Placental pericyte (primary cell): ENCODE measurements around the gene UCN3. TPM values are rescaled to one million over a fixed set of nuclear protein-coding genes. Genes with fewer than 3 reads are reported as not detected.

ENCODE experiments used
- total RNA-seq: library from RNA; depleted of rRNA; stranded (reverse); fragments of >200 nt; gene quantifications from 2 replicates; pipeline ENCODE4 v1.2.3, GENCODE V29; 2012

The UCN3 gene
- total RNA-seq = not detected in 2 replicates

GRCh38 chr10:5364890-5365338 is at the start of gene UCN3:
TSS of gene UCN3 (plus strand) at chr10:5364966. CDS start at chr10:5373721, 8,755 bp downstream.

GRCh38 chr10:5404208-5405041 is 39.7 kb downstream of the UCN3 start, which contains the start of gene TUBAL3:
TSS of gene TUBAL3 (minus strand) at chr10:5404828. CDS start at chr10:5404792, 36 bp downstream.

GRCh38 chr10:5412277-5412941 is 47.6 kb downstream of the UCN3 start, which contains the start of gene NET1:
TSS of gene NET1 (plus strand) at chr10:5412557. CDS start at chr10:5412693, 136 bp downstream.

Other genes starting within 250 kb of the UCN3 start
- not detected in 2 replicates for gene AKR1C8, start 179.8 kb upstream of the UCN3 start, total RNA-seq
- not detected in 2 replicates for gene AKR1C4, start 168.1 kb upstream of the UCN3 start, total RNA-seq
- gene TUBAL3, start 39.9 kb downstream of the UCN3 start, total RNA-seq = not detected in 2 replicates
- gene NET1, start 47.6 kb downstream of the UCN3 start, total RNA-seq = 9.6 and 51.8 TPM in 2 replicates
- gene CALML5, start 134.6 kb downstream of the UCN3 start, total RNA-seq = not detected in 2 replicates
- not detected in 2 replicates for gene CALML3, start 160.0 kb downstream of the UCN3 start, total RNA-seq